Right kidney (tissue), 9 donors: ENCODE measurements around the gene UBE2E1.

Source experiments
- DNase-seq: peaks from one replicate; pipeline ENCODE4 v3.0.0-alpha.2; 2016
- long read RNA-seq, 8 donors: transcript quantifications; one replicate each; lab custom pipeline, GENCODE V29; 2026

UBE2E1 gene
- long read RNA-seq, donor 1, transcript UBE2E1-203 (5 exons, 1,224 nt), result minor isoform, 5 of 136 reads
- long read RNA-seq, donor 1, transcript UBE2E1-201 (6 exons, 1,511 nt), result major isoform, 58 of 136 reads
- long read RNA-seq, donor 1, partial matches to known transcripts, result 68 of 136 reads
- long read RNA-seq, donor 1, other reads (novel, unspliced or antisense), result 0 of 136 reads
- long read RNA-seq, donor 2, transcript UBE2E1-201 (6 exons, 1,511 nt), result major isoform, 28 of 61 reads
- long read RNA-seq, donor 2, partial matches to known transcripts, result 29 of 61 reads
- long read RNA-seq, donor 2, other reads (novel, unspliced or antisense), result 0 of 61 reads
- long read RNA-seq, donor 3, transcript UBE2E1-201 (6 exons, 1,511 nt), result major isoform, 26 of 33 reads
- long read RNA-seq, donor 3, partial matches to known transcripts, result 5 of 33 reads
- long read RNA-seq, donor 3, other reads (novel, unspliced or antisense), result 0 of 33 reads
- long read RNA-seq, donor 4, transcript UBE2E1-201 (6 exons, 1,511 nt), result major isoform, 30 of 52 reads
- long read RNA-seq, donor 4, transcript UBE2E1-209 (2 exons, 786 nt), result minor isoform, 6 of 52 reads
- long read RNA-seq, donor 4, partial matches to known transcripts, result 13 of 52 reads
- long read RNA-seq, donor 4, other reads (novel, unspliced or antisense), result 0 of 52 reads
- long read RNA-seq, donor 5, transcript UBE2E1-201 (6 exons, 1,511 nt), result major isoform, 36 of 46 reads
- long read RNA-seq, donor 5, partial matches to known transcripts, result 5 of 46 reads
- long read RNA-seq, donor 5, other reads (novel, unspliced or antisense), result 0 of 46 reads
- long read RNA-seq, donor 6, transcript UBE2E1-201 (6 exons, 1,511 nt), result major isoform, 33 of 46 reads
- long read RNA-seq, donor 6, partial matches to known transcripts, result 7 of 46 reads
- long read RNA-seq, donor 6, other reads (novel, unspliced or antisense), result 0 of 46 reads
- long read RNA-seq, donor 7, transcript UBE2E1-201 (6 exons, 1,511 nt), result major isoform, 47 of 83 reads
- long read RNA-seq, donor 7, transcript UBE2E1-209 (2 exons, 786 nt), result minor isoform, 5 of 83 reads
- long read RNA-seq, donor 7, partial matches to known transcripts, result 24 of 83 reads
- long read RNA-seq, donor 7, other reads (novel, unspliced or antisense), result 0 of 83 reads
- long read RNA-seq, donor 8, transcript UBE2E1-201 (6 exons, 1,511 nt), result major isoform, 45 of 66 reads
- long read RNA-seq, donor 8, partial matches to known transcripts, result 11 of 66 reads
- long read RNA-seq, donor 8, other reads (novel, unspliced or antisense), result 0 of 66 reads

DNA sequence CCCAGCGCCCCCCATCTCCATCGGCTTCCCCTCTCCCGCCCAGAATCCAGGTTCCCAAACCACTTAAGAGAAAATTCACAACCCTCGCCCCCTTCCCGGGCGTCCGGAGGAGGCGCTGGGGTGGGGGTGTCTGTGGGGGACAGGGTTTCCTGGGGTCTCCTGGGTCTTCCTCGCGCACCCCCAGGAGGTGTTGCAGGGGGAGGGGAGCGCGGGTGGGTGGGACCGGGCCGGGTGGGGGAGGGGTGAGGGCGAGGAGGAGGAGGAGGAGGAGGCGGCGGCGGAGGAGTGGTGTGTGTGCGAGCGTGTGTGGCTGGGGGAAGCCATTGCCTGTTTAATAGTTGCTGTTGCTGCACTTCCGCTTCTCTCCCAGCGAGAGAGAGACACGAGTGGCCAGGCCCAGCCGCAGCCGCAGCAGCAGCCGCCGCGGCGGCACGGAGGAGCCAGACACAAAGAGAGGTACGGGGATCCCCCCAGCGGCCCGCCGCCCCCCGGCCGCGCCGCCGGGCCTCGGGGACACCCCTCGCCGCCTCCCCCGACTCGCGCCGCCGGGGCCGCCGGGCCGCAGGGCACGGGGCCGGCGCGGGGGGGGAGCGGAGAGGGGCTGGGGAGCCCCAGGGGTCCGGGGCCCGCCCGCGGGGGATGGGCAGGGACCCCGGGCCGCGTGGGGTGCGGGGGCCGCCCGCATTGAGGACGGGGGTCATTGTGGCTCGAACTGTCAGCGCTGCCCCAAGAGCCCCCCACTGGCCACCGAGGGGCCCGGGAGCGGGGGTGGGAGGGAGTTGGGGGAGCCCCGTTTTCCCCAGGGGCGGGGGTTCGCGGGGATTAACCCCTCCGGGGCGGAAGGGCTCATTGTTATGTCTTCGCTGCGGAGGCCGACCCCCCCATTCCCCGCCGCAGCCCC lies at the start of gene UBE2E1:
Gene UBE2E1 (plus strand): TSS at position 323 of the 901 bp plus-strand sequence. CDS start 1,315 bp downstream, outside the sequence.
- peak; percentile 67 for DNase-seq

GRCh38 chr3:23756206-23756840 lies 49.4 kb upstream of the UBE2E1 start:
- DNase-seq, result no peak

- DNase-seq, result no peak
Observed at GRCh38 chr3:23758253-23758838, 47.4 kb upstream of the UBE2E1 start.

DNA sequence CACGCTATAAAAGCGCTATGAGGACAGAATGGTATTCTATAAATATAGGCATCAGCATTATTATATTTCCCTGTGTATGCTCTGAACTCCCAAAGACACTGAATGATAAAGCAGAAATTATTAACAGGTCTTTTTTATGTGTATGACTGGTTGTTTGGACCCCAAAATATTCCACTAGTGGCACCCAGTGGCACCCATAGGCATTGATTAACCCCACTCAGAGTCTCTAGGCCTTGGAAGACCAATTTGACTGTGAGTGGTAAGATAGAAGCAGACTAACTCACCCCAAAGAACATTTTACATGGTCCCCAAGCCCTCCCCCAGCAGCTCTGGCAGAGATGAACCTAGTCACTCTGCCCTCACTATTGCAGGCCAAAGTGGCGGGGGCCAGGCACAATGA lies 45.4 kb upstream of the UBE2E1 start:
- DNase-seq, result no peak

DNA sequence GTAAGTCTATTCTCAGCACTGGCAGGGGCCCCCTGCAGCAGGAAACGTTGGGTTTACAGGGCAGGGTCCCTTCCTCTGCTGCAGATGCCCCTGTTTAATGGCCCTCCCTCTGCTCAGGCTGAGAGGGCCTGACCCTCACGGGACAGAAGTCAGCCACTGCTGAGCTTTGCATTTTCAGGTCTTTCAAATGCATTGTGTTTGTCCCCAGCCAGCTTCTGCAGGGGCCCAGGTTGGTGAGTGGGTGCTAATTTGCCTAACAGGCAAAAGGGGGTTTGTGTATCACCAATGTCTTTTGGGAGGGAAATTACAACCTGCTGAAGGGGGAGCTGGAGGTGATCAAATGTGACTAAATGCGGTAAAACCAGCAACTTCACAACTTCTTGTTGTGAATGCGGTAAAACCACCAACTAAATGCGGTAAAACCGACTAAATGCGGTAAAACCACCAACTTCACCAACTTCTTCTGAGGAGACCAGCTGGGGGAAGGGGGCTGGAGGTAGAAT lies 44.8 kb upstream of the UBE2E1 start:
- no peak for DNase-seq

DNA sequence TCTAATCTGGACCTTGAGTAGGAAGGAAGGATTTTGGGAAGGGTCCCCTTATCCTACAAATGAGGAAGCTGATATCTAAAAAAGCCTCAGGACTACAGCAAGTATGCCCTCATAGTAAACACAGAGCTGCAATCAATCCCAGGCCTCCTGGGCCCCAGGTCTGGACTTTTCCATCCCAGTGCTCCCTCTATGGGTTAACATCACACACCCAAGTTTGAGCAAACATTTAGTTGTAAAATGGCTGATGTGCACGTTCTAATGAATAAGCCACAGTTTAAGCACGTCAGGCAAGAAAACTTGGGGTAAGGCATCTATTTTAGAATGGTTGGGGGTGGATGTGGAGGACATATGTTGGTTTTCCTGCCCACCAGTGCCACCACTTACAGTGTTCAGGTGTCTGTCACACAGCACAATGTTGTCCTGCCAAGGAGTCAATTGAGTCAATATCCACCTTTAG lies 44.3 kb upstream of the UBE2E1 start:
- DNase-seq, result no peak

GRCh38 chr3:23762214-23762613 lies 43.5 kb upstream of the UBE2E1 start:
- DNase-seq, result no peak

- peak; percentile 59 for DNase-seq
Observed at GRCh38 chr3:23762759-23763477, 42.8 kb upstream of the UBE2E1 start.

GRCh38 chr3:23764407-23764806 lies 41.3 kb upstream of the UBE2E1 start:
- no peak for DNase-seq

DNA sequence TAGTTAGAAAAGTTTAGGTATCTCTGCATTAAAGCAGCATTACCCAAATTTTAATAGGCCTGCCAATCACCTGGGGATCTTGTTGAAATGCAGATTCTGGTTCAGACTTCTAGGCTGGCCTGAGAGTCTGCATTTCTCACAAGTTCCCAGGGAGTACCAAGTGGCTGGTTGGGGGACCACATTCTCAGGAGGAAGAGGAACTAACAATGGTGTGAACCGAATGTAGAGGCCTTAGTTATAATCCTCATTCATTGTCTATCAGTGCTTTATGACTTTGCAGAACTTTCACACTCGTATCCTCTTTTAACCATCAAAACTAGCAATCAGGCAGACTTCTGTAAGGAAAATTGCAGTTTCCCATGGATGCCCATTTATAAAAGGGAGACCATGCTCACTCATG lies 38.2 kb upstream of the UBE2E1 start:
- DNase-seq, result no peak

DNA sequence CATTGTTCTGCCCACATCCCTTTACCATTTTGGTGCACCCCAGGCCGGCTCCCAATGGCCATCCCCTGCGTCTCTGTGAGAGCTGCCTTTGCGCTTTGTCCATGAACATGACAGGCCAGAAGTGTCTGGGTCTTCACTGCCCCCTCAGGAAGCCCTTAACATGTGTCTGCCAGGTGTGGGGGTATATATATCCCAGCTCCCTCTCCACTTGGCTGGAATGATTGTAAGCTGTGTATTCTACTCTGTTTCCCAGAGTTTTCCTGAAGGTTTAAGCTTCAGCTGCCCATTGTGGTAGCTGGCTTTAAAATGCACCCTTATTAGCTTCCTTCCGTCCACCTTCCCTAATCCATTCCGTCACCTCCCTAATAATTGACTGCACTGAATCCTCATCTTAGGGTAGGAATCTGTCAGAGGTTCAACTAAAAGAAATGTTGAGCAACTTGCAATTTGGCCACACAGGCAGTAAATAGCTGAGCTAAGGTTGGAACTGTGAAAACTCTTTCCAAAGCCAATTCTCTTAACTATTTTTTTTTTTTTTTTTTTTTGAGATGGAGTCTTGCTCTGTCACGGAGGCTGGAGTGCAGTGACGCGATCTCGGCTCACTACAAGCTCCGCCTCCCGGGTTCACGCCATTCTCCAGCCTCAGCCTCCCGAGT lies 30.4 kb upstream of the UBE2E1 start:
- DNase-seq, result no peak

- DNase-seq, result no peak
Observed at GRCh38 chr3:23776352-23776891, 29.3 kb upstream of the UBE2E1 start.

DNA sequence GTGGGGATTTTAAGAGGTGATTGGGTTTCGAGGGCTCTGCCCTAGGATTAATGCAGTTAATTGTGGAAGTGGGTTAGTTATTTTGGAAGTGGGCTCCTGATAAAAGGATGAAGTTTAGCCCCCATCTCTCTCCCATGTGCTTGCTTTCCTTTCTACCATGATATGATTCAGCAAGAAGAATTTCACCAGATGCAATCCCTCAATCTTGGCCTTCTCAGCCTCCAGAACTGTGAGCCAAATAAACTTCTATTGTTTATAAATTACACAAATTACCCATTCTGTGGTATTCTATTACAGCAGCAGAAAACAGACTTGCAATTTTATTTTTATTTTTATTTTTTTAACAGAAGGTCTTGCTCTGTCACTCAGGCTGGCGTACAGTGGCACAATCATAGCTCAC lies 27.3 kb upstream of the UBE2E1 start:
- DNase-seq, result no peak

- DNase-seq, result no peak
Observed at GRCh38 chr3:23779841-23780240, 25.9 kb upstream of the UBE2E1 start.

DNA sequence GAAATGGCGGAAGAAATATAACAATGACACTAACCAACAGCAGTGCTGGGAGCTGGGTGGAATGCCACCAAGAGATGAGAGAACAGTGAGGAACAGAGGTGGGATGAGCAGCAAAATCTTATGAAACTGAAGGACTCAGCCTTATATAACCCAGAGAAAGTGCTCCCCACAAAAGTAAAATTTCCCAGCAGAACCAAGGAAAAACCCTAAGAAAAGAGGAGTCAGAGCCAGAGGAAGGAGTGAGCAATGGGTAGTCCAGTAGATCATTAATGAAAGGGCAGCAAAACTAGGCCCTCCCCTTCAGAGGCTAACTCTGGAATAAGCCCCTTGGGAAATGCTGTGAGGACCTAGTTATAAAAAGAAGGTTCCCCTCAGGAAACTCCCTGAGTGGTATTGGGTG lies 24.7 kb upstream of the UBE2E1 start:
- no peak for DNase-seq

DNA sequence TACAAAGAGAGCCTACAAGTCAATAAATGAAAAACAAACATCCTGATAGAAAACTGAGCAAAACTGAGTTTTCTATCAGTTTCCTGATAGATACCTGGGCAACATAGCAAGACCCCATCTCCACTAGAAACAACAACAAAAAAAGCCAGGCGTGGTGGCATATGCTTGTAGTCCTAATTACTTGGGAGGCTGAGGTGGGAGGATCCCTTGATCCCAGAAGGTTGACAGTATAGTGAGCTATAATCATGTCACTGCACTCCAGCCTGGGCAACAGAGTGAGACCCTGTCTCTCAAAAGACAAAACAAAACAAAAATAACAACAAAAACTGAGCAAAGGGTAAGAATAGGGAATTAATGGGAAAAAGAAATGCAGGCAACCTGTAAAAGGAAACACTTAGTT lies 23.9 kb upstream of the UBE2E1 start:
- DNase-seq, result no peak

DNA sequence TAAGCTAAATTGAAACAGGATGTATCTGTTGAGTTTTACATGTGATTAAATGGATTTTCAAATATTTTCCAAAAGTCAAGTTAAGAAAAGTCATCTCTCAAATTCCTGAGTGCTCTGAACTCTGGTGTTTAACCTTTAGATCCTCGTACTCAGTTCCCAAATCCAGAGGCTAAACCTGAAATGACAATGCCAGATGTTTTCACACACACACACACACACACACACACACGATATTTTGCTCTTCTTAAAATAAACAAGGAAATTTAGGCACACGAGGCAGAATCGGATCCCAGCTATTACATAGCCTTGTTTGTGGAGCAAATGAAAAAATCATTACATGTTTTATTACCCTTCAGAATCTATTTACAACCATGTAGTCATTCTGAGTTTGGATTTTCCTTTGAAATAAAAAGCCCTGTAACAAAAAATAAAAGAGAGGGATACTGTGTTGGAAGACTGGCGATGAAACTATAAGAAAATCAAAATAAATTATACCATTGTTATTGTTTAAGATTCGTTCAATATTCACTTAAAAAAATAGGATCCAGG lies 20.6 kb upstream of the UBE2E1 start:
- DNase-seq, result no peak

DNA sequence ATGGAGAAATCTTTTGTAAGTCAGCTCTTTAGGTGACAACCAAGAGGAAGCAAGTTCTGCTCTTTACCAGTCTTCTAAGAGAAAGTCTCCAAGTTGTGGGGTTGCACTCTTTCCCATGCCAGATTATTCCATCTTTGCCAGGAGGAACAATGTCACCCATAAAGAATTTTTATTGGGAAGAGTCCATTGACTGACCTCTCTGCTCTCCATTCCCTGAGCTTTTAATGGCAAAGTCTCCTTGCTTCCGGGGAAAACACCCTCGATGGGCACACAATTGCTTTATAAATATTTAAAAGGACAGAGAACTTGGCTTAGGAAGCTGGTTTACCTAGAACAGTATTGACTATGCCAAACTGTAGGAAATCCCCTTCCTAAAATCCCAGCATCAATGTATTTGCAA lies 19.9 kb upstream of the UBE2E1 start:
- no peak for DNase-seq
